K562 (cell line): Measurements from ENCODE around the gene ANKRD11. TPM values are rescaled to one million over a fixed set of nuclear protein-coding genes. Genes with fewer than 3 reads are reported as not detected.
A peak's percentile ranks its signal among the peaks of the same experiment; 100 is the strongest.

Experiments
- ARID1B ChIP-seq: fragments of 450-650 bp; IDR thresholded peaks from 2 replicates; pipeline ENCODE4 v1.6.1; 2016; ENCODE audit warnings: antibody characterized with exemption, mild to moderate bottlenecking, inconsistent platforms
- ASH1L ChIP-seq: fragments of 450-650 bp; IDR thresholded peaks from 2 replicates; pipeline ENCODE4 v1.6.1; 2018; ENCODE audit warnings: borderline replicate concordance, mild to moderate bottlenecking, low read depth; ENCODE audit not compliant: partially characterized antibody
- BACH1 ChIP-seq: fragments of 200-800 bp; sonication (Bioruptor generic); IDR thresholded peaks from 2 replicates; pipeline ENCODE4 v1.6.1; 2016; ENCODE audit warnings: missing genetic modification characterization, missing compliant biosample characterization
- FOXA1 ChIP-seq: fragments of 450-650 bp; IDR thresholded peaks from 2 replicates; pipeline ENCODE4 v1.6.1; 2016; ENCODE audit warnings: mild to moderate bottlenecking, borderline replicate concordance
- HMG20A ChIP-seq: fragments of 450-650 bp; formaldehyde crosslinking; conservative IDR thresholded peaks from 2 replicates; pipeline ENCODE4 v1.4.0; 2020; ENCODE audit warnings: mild to moderate bottlenecking, mixed read lengths
- NRF1 ChIP-seq, 2 experiments: fragments of 450-650 bp; IDR thresholded peaks in 1 of 2; conservative IDR thresholded peaks in 1 of 2; 2 replicates each; pipeline ENCODE4 v1.6.1; 2014; ENCODE audit warnings: mild to moderate bottlenecking in 2 of 2
- PBX2 ChIP-seq, 2 experiments: IDR thresholded peaks in 1 of 2; conservative IDR thresholded peaks in 1 of 2; 2 replicates each; pipeline ENCODE4 v1.6.1; 2016; ENCODE audit warnings: low read depth in 2 of 2, mild to moderate bottlenecking in 1 of 2, missing compliant biosample characterization in 1 of 2, missing genetic modification characterization in 1 of 2, moderate library complexity in 1 of 2
- RB1 ChIP-seq: fragments of 450-650 bp; IDR thresholded peaks from 2 replicates; pipeline ENCODE4 v1.6.1; 2017; ENCODE audit warnings: low read depth, mild to moderate bottlenecking
- RFX7 ChIP-seq: fragments of 250-450 bp; sonication (Bioruptor Pico); IDR thresholded peaks from 2 replicates; pipeline ENCODE4 v1.5.1; 2021; ENCODE audit warnings: mild to moderate bottlenecking
- RNF219 ChIP-seq: fragments of 250-450 bp; sonication (Bioruptor Pico); IDR thresholded peaks from 2 replicates; pipeline ENCODE4 v1.5.0; 2022; ENCODE audit warnings: mild to moderate bottlenecking
- SETDB1 ChIP-seq: IDR thresholded peaks from one replicate; pipeline ENCODE4 v1.6.1; 2012; ENCODE audit warnings: low read length, control low read depth, inconsistent platforms
- SMAD2 ChIP-seq: fragments of 150-350 bp; IDR thresholded peaks from 2 replicates; pipeline ENCODE4 v1.6.1; 2014; ENCODE audit warnings: low read depth, mild to moderate bottlenecking, low read length
- ZNF121 ChIP-seq: sonication (generic); formaldehyde crosslinking; conservative IDR thresholded peaks from 2 replicates; pipeline ENCODE4 v1.8.0; 2022; ENCODE audit warnings: missing genetic modification reagents
- ZNF232 ChIP-seq: sonication (generic); formaldehyde crosslinking; IDR thresholded peaks from 2 replicates; pipeline ENCODE4 v1.8.0; 2022; ENCODE audit warnings: mild to moderate bottlenecking, missing genetic modification reagents
- ZNF274 ChIP-seq: IDR thresholded peaks from 2 replicates; pipeline ENCODE4 v1.6.1; 2011; ENCODE audit warnings: low read depth, mild to moderate bottlenecking, low read length, moderate library complexity, borderline replicate concordance
- ZNF324 ChIP-seq: fragments of 250-450 bp; sonication (Bioruptor Pico); IDR thresholded peaks from 2 replicates; pipeline ENCODE4 v1.4.0; 2020; ENCODE audit warnings: mild to moderate bottlenecking
- ZNF436 ChIP-seq: fragments of 250-450, 450-650 bp; sonication (Bioruptor Pico); formaldehyde crosslinking; IDR thresholded peaks from 2 replicates; pipeline ENCODE4 v1.7.0; 2020; ENCODE audit warnings: mild to moderate bottlenecking
- polyA plus RNA-seq, 8 experiments: library from polyadenylated mRNA; depleted of rRNA in 4 of 8; stranded (reverse) in 5 of 8; unstranded in 3 of 8; fragments of >200 nt; fragmentation: Nextera tagmentation in 2 of 8; fragmentation: Illumina TruSeq in 1 of 8; extraction: Ambion mirVana in 2 of 8; extraction: Trizol in 1 of 8; gene quantifications; 2 replicates each; pipeline versions ENCODE4 v1.2.1 to v1.2.3, GENCODE V29; 2011 to 2014; ENCODE audit warnings: inconsistent platforms in 1 of 8, missing spikeins in 1 of 8
- total RNA-seq, 7 experiments: library from RNA; depleted of rRNA in 6 of 7; stranded (reverse); fragments of >200 nt in 6 of 7; fragmentation: Illumina TruSeq in 2 of 7; extraction: Trizol in 2 of 7; gene quantifications; 2 replicates each; pipeline versions ENCODE4 v1.2.1 to v1.2.3, GENCODE V29; 2011 to 2021; ENCODE audit warnings: low replicate concordance in 1 of 7

Gene ANKRD11
- total and polyA plus RNA-seq, 9 of the 15 experiments (the other 6 are each of a cell fraction or from before 2014, with no cell fraction given) = 4.7 to 126 (median 31.7) TPM

DNA sequence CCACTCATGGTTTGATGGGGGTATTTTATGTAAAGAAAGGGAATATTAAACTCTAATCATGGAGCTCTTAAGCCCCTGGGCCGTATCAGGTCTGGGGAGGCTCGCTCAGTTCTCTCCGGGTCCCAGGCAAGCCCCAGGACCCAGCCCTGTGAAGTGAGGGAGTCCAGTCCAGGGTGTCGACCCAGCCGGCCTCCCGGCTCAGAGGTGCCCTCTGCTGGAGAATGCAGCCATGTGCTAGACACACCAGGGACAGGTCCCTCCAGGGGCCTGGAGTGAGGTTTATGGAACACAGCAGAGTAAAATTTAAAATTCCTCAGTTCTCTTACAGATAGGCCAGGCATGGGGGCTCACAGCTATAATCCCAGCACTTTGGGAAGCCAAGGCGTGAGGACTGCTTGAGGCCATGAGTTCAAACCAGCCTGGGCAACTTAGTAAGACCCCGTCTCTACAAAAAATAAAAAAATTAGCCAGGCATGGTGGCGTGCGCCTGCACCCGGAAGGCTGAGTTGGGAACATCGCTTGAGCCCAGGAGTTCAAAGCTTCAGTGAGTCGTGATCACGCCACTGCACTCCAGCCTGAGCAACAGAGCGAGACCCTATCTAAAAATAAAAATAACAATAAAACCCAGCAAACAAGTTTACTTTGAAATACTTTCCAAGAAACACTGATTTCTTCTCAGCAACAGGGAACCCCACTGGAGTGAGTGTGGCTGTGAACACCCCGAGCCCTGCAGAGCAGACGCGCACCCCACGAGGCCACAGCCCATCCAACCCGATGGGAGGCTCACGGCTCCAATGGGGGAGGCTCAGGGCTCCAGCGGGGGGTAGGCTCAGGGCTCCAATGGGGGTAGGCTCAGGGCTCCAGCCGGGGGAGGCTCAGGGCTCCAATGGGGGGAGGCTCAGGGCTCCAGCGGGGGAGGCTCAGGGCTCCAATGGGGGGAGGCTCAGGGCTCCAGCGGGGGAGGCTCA is 200.6 kb downstream of the ANKRD11 start (continued):
- no peak for TF ChIP-seq PBX2 (CRISPR knock-in tag; IDR thresholded peaks at IDR 0.05; ENCODE audit: low read depth)
- no peak for TF ChIP-seq PBX2 (tag; conservative IDR thresholded peaks at IDR 0.05; ENCODE audit: low read depth)
- no peak for TF ChIP-seq ZNF436 (CRISPR knock-in tag)
- no peak for TF ChIP-seq ZNF232
- no peak for TF ChIP-seq FOXA1
- TF ChIP-seq RFX7 (CRISPR knock-in tag) = no peak
- no peak for TF ChIP-seq ZNF274
- TF ChIP-seq SMAD2 = no peak
- no peak for TF ChIP-seq ARID1B
- peak; percentile 65; the same call in 1 of the 2 replicates for TF ChIP-seq RB1
- peak; percentile 31; the same call in 1 of the 2 replicates for TF ChIP-seq ZNF121
- no peak for TF ChIP-seq NRF1 (conservative IDR thresholded peaks at IDR 0.05 in 1 of 2, IDR thresholded peaks at IDR 0.05 in 1 of 2)
- no peak for TF ChIP-seq SETDB1
- no peak for TF ChIP-seq ZNF324 (CRISPR knock-in tag)
- no peak for TF ChIP-seq BACH1 (tag)
- TF ChIP-seq HMG20A (CRISPR knock-in tag) = no peak
- TF ChIP-seq RNF219 (CRISPR knock-in tag) = no peak
- no peak for TF ChIP-seq ASH1L
